Measurements from ENCODE around the gene CELF2.
"Not testable (repeated sequence)": the region's sequence is repeated elsewhere in the genome, so short reads cannot be mapped to it uniquely, and the experiment has no call there.

Gene CELF2

DNA sequence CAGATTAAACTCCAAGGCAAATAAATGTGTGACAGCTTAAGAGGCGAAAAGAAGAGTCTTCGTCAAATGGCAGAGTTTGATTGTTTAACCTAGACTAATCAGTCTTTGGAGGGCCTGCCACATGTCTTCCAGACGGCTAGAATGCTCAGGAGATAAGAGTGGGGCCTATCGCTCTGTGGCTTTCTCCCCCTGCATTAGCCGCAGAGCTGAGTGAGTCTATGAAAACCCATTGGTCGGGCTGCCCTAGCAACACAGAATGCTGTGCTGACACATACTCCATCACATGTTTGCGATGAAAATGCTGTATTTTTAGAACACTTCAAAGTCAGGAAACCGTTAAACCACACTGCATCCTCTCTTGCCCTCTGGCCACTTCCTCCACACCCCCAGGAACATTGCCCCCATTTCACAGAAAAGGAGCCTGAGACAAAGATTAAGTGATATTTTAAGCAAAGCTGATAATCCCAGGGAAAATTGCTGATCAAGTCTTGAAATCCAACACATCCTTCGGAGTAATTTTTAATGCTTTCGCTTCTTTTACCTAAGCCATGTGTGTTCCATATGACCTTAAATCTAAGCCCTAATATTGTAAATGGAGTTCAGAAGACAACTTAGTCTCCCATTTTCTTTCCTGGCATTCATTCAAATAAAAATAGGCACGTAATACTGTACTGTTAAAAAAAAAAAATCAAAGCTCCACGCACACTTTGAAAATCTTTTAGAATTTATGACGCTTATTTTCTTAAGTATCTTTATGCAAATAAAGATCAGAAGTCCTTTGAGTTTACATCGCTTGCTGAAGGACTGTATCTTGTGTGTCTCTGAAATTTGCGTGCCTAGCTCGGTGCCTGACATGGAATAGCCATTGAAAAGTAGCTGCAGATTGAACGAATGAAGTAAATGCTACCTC, 161.2 kb downstream of the CELF2 start:
- no peak for DNase-seq

DNA sequence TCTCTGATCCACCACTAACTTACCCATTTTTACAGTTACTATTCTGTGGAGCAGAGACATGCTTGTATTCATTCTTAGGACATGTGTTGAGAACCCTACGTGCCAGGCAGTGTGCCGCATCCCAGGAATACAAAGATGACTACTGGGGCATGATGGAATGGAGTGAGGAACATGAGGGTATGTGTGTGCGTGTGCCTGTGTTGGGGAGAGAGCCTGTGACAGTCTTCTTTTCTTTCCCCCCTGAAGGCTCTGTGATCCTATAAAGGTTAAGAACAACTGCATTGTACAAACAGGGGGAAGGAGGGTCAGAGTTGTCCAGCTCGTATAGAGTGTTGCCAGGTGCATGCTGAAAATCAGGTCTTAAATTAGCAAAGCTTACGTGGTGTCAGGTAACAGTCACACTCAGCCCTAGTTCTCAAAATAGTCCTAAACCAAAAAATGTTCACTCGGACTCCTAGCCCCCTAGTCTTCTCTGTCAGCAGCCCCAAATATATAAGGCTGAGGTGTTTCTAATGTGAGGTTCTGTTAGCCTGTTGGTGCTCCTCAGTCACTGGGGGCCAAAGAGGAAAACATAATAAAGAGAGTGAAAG, 161.9 kb downstream of the CELF2 start:
- no peak for DNase-seq

DNA sequence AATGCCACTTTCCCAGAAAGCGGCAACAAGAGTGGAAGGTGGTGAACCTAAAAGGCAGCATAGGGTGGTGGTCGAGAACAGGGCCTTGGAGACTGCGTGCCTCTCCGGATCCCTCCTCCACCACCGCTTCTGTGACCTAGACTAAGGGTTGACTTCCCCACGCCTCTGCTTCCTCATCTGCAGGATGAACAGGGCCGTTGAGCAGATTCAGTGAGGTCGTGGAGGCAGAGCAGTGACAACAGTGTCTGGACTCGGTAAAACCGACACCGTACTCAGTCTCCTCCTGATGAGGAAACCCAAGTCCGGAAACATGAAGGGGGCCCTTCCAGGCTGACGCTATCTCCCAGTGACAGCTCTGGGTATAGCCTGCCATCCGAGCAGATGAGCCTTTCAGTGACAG, 162.6 kb downstream of the CELF2 start:
- no peak for DNase-seq

DNA sequence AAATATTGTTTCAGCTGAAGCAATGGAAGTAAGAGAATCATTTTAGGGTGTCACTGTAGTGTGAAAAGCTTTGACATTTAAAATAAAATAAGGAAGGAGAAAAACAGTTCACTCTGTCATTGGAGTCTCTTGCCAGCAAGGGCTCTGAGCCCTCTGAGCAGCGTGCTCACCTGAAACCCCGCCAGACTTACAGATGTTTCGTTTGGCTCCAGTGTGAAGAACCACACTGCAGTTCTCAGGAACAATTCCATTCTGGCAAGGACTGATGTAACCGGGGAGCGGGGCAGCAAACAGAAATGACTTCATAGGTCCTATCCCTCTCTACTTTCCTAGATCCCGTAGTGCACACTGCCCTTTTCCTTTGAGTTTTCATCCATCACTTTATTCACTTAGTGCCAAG, 164.3 kb downstream of the CELF2 start:
- DNase-seq, result no peak

DNA sequence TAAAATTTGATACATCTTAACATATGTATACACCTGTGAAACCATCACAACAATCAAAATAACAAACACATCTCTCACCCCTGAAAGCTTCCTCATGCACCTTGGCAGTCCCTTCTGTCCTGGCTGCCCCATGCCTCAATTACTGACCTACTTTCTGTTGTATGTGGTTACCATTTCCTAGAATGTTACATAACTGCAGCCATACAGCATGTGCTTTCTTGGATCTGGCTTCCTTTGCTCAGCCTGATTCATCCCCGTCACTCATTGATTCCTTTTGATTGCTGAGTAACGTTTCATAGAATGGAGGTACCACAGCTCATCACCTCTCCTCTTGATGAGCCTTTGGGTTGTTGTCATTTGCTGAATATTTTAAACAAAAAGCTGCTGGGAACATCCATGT, 165.3 kb downstream of the CELF2 start:
- DNase-seq, result no peak

DNA sequence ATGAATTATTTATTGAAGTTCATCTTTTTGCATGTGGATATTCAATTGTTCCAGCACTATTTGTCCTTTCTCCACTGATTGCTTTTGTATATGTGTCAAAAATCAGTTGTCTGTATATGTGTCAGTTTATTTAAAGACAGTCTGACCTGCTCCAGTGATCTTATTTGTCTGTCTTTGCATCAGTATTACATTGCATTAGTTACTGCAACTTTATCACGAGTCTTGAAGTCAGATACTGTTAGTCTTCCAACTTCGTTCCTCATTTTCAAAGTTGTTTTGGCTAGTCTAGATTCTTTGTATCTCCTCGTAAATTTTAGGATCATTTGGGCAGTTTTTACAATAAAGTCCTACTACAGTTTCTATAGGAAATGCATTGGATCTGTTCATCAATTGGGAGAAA, 166.4 kb downstream of the CELF2 start:
- DNase-seq, result no peak

DNA sequence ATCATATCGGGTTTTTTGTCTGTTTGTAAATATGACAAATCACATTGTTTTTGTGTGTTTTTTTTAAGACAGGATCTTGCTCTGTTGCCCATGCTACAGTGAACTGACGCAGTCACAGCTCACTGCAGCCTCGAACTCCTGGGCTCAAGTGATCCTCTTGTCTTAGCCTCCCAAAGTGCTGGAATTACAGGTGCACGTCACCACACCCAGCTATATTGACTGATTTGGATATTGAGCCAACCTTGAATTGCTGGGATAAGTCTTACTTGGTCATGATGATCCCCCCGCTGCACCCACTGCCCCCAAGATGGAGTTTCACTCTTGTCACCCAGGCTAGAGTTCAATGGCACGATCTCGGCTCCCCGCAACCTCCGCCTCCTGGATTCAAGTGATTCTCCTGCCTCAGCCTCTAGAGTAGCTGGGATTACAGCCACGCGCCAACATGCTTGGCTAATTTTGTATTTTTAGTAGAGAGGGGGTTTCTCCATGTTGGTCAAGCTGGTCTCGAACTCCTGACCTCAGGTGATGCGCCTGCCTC, 167.5 kb downstream of the CELF2 start:
- not testable (repeated sequence) for DNase-seq

DNA sequence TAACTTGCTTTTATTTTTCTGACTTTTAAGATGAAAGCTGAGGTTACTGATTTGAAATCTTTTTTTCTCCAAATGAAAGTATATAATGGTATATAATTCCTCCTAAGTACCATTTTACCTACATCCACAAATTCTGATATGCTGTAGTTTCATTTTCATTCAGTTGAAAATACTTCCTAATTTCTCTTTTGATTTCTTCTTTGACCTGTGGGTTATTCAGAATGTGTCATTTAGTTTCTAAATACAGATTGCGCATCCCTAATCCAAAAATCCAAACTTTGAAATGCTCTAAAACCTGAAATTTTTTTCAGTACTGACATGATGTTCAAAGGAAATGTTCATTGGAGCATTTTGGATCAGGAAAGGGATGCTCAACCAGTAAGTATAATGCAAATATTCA, 168.7 kb downstream of the CELF2 start:
- DNase-seq, result no peak

DNA sequence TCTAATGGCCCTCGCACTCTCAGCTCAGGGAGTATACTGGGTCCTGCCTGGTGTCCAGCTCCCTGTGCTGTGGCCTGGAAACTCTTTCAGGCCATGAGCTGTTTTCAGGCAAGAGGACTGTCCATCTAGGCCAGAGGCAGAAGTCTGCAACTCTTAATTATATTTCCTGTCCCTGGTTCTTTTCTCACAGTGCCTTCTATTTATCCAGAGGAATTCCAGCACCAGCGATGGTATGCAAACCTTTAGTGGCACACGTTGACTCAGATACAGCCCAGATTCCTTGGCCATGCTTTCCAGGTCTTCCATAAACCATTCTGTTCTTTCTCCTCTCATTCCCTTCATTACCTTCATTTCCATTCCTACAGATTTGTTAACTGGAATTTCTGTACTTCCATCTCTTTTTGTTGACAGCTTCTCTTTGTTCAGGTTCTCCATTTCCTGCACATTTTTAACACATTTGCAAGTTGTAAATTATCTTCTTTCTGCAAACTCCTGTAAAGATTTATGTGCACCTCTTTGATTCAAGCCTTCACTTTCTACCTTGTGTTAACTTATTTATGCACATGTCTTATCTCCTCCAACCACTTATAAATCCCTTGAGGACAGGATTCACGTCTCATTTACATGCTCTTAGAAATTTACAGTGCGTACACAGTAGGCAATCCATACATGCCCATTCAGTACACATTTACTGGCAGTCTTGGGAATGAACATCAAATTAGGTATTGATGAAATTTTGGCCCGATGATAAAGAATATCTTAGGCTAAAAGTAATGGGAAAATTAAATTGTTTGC, 172.1 kb downstream of the CELF2 start:
- no peak for DNase-seq

DNA sequence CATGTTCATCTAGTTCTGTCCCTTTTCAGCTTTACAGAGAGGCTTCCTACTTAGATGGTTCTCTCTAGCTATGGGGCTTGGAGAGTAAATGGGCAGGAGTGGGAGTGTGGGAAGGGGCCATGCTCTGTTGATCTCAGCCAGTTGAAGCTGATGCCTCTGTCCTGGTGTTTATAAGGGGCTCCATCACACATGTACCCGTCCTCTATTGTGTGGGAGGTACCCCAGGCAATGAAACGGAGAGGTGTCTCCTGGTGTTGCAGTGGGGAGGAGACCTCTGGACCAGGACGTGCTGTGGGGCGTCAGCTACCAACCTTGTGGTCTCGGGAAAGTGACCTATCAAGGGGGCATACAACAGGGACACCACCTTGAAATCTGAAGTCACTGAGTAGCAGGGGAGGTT, 173.5 kb downstream of the CELF2 start:
- DNase-seq, result no peak

DNA sequence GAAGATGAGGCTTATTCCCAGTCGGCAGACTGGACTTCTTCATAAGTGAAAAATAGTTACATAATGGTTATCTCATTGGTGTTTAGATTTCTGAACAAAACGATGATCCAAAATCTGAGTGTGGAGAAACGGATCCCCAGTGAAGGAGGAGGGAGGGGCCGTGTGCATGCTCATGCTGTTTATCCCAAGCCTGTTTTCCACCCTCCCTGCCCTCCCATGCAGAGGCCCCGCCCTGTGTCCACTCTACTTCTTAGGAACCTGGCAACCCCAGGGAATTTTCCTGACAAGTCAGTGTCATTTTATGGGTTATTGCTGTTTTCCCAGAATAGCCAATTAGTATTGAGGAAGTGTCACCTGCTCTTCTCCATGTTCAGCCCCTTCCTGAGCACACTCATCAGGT, 174.0 kb downstream of the CELF2 start:
- no peak for DNase-seq

DNA sequence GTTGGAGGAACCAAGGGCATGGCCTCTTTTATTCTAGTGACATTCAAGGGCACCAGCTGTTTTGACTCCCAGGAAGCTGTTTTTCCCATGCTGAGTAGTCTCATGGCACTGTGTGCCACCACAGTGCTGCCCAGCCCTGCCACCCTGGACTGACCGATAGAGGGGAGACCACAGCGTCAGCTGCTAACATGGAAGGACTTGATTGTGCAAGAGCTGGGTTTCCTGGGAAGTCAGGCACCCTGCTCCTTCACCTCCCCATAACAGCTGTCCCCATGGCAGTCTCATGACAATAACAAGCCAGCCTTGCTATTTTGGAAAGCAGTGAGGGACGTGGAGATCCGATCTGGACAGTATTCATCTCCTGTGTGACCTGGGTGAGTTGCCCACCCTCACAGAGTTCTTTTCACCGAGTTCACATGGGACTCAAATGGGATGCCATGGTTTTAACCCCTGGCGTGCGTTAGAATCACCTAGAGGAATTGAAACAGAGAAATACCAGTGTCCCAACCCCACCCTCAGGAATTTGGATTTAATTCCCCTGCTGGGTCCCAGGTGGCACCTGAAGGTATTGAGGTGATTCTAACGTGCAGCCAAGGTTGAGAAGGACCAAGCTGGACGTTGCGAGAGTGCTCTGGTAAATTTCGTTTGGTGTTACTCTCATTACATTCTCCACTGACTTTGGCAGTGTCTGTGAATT, 174.8 kb downstream of the CELF2 start:
- no peak for DNase-seq

DNA sequence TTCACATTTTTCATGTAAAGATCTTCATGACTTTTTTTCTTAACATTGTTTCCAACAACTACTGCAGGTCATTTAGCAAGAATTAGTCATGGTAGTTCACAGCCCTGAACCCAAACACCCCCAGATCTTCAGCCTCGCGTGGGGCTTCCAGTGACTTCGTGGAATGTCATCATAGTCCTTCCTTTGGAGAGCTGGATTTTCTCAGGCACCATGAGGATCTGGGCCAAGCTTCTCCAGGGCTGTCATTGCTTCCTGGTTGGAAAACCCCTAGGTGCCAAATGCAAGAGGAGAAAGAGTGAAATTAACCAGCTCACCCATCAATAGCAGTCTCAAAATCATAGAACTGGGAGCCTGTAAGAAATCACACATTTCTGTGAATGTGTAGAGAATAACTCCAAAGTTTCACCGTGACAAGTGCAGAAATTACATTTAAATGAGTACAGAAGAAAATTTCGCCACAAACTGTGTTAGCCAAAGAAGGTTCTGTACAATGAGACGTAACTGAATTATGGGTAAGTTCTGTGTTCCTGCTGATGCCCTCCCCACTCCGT, 175.4 kb downstream of the CELF2 start:
- no peak for DNase-seq

DNA sequence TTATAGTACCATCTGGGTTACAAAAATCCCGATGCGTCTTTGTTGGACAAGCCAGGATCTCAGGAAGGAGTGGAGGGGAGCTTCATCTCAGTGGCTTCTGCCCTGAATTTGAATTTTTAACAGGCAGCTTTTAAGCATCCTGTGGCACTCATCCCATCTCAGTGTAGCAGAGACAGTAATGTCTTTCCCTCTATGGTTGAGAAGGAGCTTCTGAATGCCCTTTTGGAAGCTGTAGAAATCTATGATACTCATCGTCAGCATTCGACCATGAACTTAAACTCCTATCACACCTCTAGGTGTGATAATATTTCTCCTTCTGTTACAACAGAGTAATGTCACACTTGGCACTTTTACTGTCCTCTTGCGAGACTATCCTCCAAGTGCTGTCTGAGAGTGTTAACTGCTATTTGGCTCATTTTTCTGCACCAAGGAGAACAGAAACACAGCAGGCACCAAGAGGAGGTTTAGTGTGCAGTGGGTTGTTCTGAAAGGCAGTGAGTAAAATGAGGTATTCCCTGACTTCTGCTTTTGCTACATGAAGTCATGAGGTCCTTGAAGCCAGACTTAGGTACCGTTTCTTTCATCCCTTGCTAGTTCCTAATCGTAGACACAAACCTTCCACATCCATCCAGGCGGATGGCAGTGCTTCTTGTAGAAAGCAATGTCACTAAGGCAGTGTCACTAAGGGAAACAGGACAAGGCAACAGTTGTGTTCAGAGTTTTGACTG, 177.4 kb downstream of the CELF2 start:
- DNase-seq, result no peak

DNA sequence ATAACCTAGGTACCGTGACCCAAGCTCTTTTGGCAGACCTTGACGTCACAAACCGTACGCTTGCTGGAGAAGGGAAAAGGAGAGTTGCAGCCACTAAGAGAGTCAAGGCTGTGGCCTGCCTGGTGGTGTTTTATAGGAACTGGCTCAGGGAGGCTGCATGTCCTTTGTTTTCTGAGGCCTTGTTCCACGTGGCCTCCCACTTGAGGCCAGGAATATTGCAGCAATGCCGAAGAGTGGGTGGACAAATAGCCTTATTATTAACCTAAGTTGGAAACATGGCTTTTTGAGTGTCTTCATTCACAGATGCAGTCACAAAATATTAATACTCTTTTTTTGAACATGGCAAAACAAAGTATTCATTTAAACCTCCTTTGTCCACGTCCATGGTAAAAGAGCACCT, 178.0 kb downstream of the CELF2 start:
- DNase-seq, result no peak

DNA sequence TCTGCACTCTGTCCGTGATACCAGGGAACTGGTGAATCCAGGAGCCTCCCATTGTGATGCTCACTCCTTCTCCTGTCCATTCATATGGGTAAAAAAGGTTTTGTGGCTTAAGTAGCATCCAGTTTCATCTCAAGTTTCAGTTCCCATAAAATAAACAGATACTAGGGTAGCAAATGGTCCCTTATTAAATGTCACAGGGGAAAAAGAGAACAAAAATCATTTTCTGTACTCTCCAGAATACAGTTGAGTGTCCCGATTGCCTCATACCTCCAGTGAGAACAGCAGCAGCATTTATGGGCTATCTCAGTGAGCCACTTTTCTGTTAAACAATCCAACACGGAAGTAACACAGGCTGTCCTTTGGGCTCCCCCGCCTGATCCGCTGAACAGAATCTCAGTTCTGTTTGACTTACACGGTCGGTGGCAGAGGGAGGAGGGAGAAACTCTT, 179.6 kb downstream of the CELF2 start:
- DNase-seq, result no peak

DNA sequence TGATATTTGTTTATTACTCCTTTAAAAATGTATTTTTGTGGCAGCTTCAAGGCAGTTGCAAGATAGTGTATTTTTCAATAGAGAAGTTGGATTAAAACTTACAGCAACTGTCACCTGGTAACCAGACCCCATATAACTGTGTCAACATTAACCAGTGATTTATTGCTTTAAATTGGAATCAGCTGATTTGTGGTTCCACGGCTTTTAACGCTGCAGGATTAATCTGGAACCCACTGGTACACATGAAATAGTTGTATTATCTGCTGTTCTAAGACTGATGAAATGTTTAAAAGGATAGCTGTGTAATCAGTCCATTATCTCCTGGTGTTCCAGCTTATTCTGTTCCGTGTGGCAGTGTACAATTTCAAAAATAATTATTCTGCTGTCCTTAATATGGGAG, 180.2 kb downstream of the CELF2 start:
- DNase-seq, result no peak

DNA sequence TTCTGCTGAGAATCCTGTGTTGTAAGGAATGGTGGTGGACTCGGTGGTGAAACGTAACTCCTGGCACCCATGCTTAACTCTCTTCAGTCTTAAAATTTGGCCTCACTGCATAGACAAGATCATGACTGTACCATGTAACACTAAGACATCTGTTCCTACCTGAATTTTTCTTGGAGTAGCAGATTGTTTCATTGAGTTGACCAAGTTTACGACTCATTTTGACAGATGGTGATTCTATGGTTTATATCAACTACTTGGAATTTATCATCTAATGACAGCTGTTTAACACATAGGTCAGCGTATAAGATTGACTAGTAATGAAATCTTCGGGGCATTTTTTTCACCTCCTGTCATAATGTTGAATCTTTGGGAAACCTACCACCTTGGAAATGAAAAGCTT, 184.2 kb downstream of the CELF2 start:
- no peak for DNase-seq

DNA sequence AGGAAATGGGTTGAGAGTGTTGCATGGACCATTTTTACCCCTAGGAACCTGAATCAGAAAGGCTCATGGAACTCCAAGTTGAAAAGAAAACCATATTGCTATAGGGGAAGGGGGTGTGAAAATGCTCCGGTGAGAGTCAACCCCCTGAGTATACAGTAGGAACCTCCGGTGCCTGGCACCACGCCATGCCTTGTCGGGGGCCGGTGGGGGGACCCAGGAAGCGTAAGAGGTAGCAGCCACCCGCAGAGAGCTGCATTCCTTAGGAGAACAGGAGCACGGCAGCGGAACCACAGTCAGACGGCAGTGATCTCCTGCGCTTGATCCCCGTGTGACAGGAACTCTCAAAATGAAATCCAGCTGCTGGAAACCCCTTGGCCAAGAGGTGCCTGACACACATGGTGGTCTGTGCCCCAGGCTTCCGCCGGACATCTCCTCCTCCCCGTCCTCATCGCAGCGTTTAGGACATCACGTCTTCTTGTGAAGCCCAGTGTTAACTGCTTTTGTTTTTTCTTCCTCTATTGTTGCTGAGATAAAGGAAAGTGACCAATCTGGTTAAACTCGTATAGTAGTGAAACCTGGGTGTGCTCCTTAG, 186.8 kb downstream of the CELF2 start:
- DNase-seq, result no peak

DNA sequence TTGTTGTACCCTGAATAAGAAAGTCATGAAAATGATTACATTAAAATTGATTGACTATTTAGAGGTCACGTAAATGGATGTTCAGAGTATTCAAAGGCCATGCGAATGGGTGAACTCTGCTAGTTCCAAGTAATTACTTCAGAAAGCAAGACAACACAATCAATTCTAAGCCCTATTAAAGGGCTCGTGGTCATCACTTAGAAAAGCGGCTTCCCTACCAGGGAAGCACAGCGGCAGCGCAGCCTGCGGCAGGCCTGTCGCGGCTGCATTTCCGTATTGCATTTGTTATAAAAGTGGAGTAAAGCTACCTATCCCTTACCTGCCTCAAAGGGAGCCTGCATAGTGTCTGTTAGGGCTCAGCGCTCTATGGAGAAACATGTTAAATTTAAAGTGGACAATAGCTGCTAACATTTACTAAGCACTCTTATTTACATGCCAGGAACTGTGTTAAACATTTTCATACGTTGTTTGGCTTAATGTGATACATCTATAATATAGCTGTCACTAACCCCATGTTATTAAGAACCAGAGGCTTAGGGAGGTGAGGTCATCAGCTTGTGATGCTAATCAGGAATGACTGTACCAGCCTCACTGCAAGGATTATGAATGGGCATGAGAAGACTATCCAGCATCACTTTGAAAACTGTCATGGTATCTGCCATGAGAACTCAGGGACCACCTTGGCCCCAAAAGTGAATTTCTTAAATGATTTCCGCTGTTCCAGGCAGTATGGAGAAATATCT, 187.5 kb downstream of the CELF2 start:
- DNase-seq, result no peak

Data from NCI-H1105 (cell line).